Measurements from ENCODE around the gene ACP5. TPM values are rescaled to one million over a fixed set of nuclear protein-coding genes. Genes with fewer than 3 reads are reported as not detected.
A peak's percentile ranks its signal among the peaks of the same experiment; 100 is the strongest.
"Not testable (repeated sequence)": the region's sequence is repeated elsewhere in the genome, so short reads cannot be mapped to it uniquely, and the experiment has no call there.

Gene ACP5
- 37.1 TPM for polyA plus RNA-seq (2012; ENCODE audit: missing spikeins)

GRCh38 chr19:11577451-11578257 lies at the start of gene ACP5:
Gene ACP5, minus strand, starts transcription at chr19:11577645. Its CDS starts 328 bp downstream, at chr19:11577317.
- TF ChIP-seq POLR2A (IDR thresholded peaks at IDR 0.05; ENCODE audit: low read depth, low read length) (no peak), POLR2AphosphoS5 (IDR thresholded peaks at IDR 0.05; ENCODE audit: low read depth, low read length) (no peak), TAF1 (IDR thresholded peaks at IDR 0.05; ENCODE audit: borderline replicate concordance, low read depth, low read length) (no peak)
- FAIRE-seq: no peak
- DNase-seq (ENCODE audit: insufficient read length): no peak

- no peak for FAIRE-seq
- TF ChIP-seq POLR2A (IDR thresholded peaks at IDR 0.05; ENCODE audit: low read depth, low read length): no peak
- TF ChIP-seq POLR2AphosphoS5 (IDR thresholded peaks at IDR 0.05; ENCODE audit: low read depth, low read length): no peak
- no peak for DNase-seq (ENCODE audit: insufficient read length)
Measured at GRCh38 chr19:11626252-11626651, 48.8 kb upstream of the ACP5 start.

GRCh38 chr19:11624069-11624463 lies 46.6 kb upstream of the ACP5 start:
- FAIRE-seq: no peak
- TF ChIP-seq TAF1 (IDR thresholded peaks at IDR 0.05; ENCODE audit: borderline replicate concordance, low read depth, low read length): no peak
- no peak for TF ChIP-seq POLR2A (IDR thresholded peaks at IDR 0.05; ENCODE audit: low read depth, low read length)
- no peak for TF ChIP-seq POLR2AphosphoS5 (IDR thresholded peaks at IDR 0.05; ENCODE audit: low read depth, low read length)
- DNase-seq (ENCODE audit: insufficient read length): no peak

- FAIRE-seq; DNase-seq (ENCODE audit: insufficient read length): not testable (repeated sequence)
Measured at GRCh38 chr19:11622401-11622800, 45.0 kb upstream of the ACP5 start.

- FAIRE-seq (no peak), DNase-seq (ENCODE audit: insufficient read length) (no peak)
- TF ChIP-seq TAF1 (IDR thresholded peaks at IDR 0.05; ENCODE audit: borderline replicate concordance, low read depth, low read length): no peak
- TF ChIP-seq POLR2A (IDR thresholded peaks at IDR 0.05; ENCODE audit: low read depth, low read length): no peak
- TF ChIP-seq POLR2AphosphoS5 (IDR thresholded peaks at IDR 0.05; ENCODE audit: low read depth, low read length): no peak
Measured at GRCh38 chr19:11620553-11620952, 43.1 kb upstream of the ACP5 start.

- TF ChIP-seq TAF1 (IDR thresholded peaks at IDR 0.05; ENCODE audit: borderline replicate concordance, low read depth, low read length): no peak
- no peak for TF ChIP-seq POLR2AphosphoS5 (IDR thresholded peaks at IDR 0.05; ENCODE audit: low read depth, low read length)
- no peak for TF ChIP-seq POLR2A (IDR thresholded peaks at IDR 0.05; ENCODE audit: low read depth, low read length)
- no peak for DNase-seq (ENCODE audit: insufficient read length)
- FAIRE-seq: no peak
Measured at GRCh38 chr19:11617180-11618062, 40.0 kb upstream of the ACP5 start.

- no peak for TF ChIP-seq TAF1 (IDR thresholded peaks at IDR 0.05; ENCODE audit: borderline replicate concordance, low read depth, low read length)
- no peak for TF ChIP-seq POLR2A (IDR thresholded peaks at IDR 0.05; ENCODE audit: low read depth, low read length)
- TF ChIP-seq POLR2AphosphoS5 (IDR thresholded peaks at IDR 0.05; ENCODE audit: low read depth, low read length): no peak
- FAIRE-seq (no peak), DNase-seq (ENCODE audit: insufficient read length) (no peak)
Measured at GRCh38 chr19:11612816-11613511, 35.5 kb upstream of the ACP5 start.

- TF ChIP-seq POLR2A (IDR thresholded peaks at IDR 0.05; ENCODE audit: low read depth, low read length) (no peak), TAF1 (IDR thresholded peaks at IDR 0.05; ENCODE audit: borderline replicate concordance, low read depth, low read length) (no peak), POLR2AphosphoS5 (IDR thresholded peaks at IDR 0.05; ENCODE audit: low read depth, low read length) (no peak)
- FAIRE-seq: no peak
Measured at GRCh38 chr19:11611730-11612129, 34.3 kb upstream of the ACP5 start.

GRCh38 chr19:11606484-11606883 lies 29.0 kb upstream of the ACP5 start:
- FAIRE-seq: no peak
- TF ChIP-seq POLR2A (IDR thresholded peaks at IDR 0.05; ENCODE audit: low read depth, low read length): no peak
- TF ChIP-seq POLR2AphosphoS5 (IDR thresholded peaks at IDR 0.05; ENCODE audit: low read depth, low read length): no peak
- no peak for TF ChIP-seq TAF1 (IDR thresholded peaks at IDR 0.05; ENCODE audit: borderline replicate concordance, low read depth, low read length)

More at GRCh38 chr19:11611730-11612129, 34.3 kb upstream of the ACP5 start:
- DNase-seq (ENCODE audit: insufficient read length): no peak

GRCh38 chr19:11599704-11600103 lies 22.3 kb upstream of the ACP5 start:
- 0 out of 2 replicates have a peak, but pooled peaks have one; percentile 29 for TF ChIP-seq POLR2AphosphoS5 (IDR thresholded peaks at IDR 0.05; ENCODE audit: low read depth, low read length)
- FAIRE-seq; DNase-seq (ENCODE audit: insufficient read length): not testable (repeated sequence)

More at GRCh38 chr19:11606484-11606883, 29.0 kb upstream of the ACP5 start:
- DNase-seq (ENCODE audit: insufficient read length): no peak

GRCh38 chr19:11598746-11599145 lies 21.3 kb upstream of the ACP5 start:
- DNase-seq (ENCODE audit: insufficient read length): no peak
- TF ChIP-seq POLR2A (IDR thresholded peaks at IDR 0.05; ENCODE audit: low read depth, low read length) (no peak), POLR2AphosphoS5 (IDR thresholded peaks at IDR 0.05; ENCODE audit: low read depth, low read length) (no peak), TAF1 (IDR thresholded peaks at IDR 0.05; ENCODE audit: borderline replicate concordance, low read depth, low read length) (no peak)
- no peak for FAIRE-seq

Measured in GM12892 (cell line).